ENCODE measurements around the gene LARGE2.

- TF ChIP-seq U2AF2 (optimal IDR thresholded peaks at IDR 0.05; ENCODE audit: low read depth, low read length) (no peak), ZNF318 (IDR thresholded peaks at IDR 0.05; ENCODE audit: borderline replicate concordance in 1 of 2, low read depth in 1 of 2) (no peak), JUNB (CRISPR knock-in tag; conservative IDR thresholded peaks at IDR 0.05) (no peak), TEAD4 (IDR thresholded peaks at IDR 0.05; ENCODE audit: low read length) (no peak), TEAD4 (CRISPR knock-in tag; IDR thresholded peaks at IDR 0.05; ENCODE audit: borderline replicate concordance) (no peak), PRDM10 (IDR thresholded peaks at IDR 0.05; ENCODE audit: partially characterized antibody) (no peak), ZNF644 (tag; IDR thresholded peaks at IDR 0.05; ENCODE audit: low read depth) (no peak), CHAMP1 (IDR thresholded peaks at IDR 0.05) (no peak), ATF2 (CRISPR knock-in tag; IDR thresholded peaks at IDR 0.05) (no peak)
These were observed 9.8 kb downstream of the LARGE2 start for GRCh38 chr11:45932217-45932616.

Measured in K562 (cell line).